ENCODE measurements around the gene ADAP1.

GRCh38 chr7:918118-918425, 36.4 kb downstream of the ADAP1 start:
- TF ChIP-seq POLR2A (IDR thresholded peaks at IDR 0.05) = no peak
- TF ChIP-seq, protein P1, sequence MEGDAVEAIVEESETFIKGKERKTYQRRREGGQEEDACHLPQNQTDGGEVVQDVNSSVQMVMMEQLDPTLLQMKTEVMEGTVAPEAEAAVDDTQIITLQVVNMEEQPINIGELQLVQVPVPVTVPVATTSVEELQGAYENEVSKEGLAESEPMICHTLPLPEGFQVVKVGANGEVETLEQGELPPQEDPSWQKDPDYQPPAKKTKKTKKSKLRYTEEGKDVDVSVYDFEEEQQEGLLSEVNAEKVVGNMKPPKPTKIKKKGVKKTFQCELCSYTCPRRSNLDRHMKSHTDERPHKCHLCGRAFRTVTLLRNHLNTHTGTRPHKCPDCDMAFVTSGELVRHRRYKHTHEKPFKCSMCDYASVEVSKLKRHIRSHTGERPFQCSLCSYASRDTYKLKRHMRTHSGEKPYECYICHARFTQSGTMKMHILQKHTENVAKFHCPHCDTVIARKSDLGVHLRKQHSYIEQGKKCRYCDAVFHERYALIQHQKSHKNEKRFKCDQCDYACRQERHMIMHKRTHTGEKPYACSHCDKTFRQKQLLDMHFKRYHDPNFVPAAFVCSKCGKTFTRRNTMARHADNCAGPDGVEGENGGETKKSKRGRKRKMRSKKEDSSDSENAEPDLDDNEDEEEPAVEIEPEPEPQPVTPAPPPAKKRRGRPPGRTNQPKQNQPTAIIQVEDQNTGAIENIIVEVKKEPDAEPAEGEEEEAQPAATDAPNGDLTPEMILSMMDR (IDR thresholded peaks at IDR 0.05) = no peak

All from adrenal gland (tissue), 5 donors.